Measurements from ENCODE around the gene MPG.

GRCh38 chr16:114327-114726 is 36.3 kb downstream of the MPG start:
- TF ChIP-seq CTCF (IDR thresholded peaks at IDR 0.05) (no peak), POLR2A (IDR thresholded peaks at IDR 0.05) (no peak)

Measured in lower leg skin (tissue), 3 donors.